ENCODE data around the gene SLC39A7. TPM values are rescaled to one million over a fixed set of nuclear protein-coding genes. Genes with fewer than 3 reads are reported as not detected.

SLC39A7 gene
- total and polyA plus RNA-seq, 8 donors, result 9.3 to 119 (median 61.2) TPM

DNA sequence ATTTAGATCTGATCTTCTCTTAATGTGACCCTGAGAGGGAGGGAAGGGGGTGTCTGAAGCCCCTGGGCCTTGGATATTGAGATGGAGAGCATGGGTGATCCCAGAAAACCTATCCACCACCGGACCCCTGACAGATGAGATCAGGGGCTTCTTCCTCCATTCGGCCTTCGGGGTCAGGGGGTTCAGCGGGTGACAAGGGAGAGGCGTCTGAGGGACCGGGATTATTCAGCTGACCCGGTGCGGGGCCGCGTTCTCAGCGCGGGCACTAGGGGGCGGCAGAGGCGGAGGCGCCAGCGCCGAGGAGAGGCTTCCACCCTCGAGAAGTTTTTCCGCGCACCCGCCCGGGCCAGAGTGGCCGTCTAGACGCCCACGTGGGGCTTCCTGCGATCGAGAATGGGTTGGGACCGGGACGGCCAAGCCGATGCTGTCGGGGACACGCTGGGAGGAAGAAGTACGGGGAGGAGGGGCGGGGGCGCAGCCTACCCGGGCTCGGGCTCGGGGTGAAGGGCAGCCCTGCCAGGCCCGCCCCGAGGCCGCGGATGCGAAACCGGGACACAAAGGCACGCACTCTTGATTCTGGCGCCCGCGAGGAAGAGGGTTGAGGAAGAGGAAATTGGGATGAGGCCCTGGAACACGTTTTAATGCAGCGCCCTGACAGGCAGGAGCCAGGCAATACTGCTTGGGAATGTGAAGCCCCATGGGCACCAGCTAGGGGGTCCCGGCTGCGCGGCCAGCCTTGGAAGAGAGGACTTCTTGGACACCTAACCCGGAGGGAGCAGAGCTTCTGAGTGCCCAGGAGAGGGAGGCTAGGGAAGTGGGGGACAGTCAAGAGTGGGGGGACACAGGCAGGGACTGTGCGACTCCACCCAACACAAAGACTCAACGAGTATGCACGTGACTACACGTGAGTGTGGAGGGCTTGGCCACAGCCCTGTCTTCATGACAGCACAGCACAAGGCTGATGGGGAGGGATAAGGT lies 39.0 kb upstream of the SLC39A7 start:
- 6 to 8% (median 7%) methylated on average over 54 to 58 of the region's 58 CpGs for WGBS, 5 donors
- Histone ChIP-seq H3K27ac (peak overlapping the region; percentile 37 to 75 (median 52)), H3K4me1 (peaks cover 14 to 21% (median 17%) of the 10 kb centered on the region in 4 donors), H3K36me3 (no peaks in the 10 kb centered on the region), H3K4me3 (peak overlapping the region; percentile 45 to 57 (median 54)), H3K27me3 (peaks cover 0 to 6% (median 0%) of the 10 kb centered on the region in 3 donors), H3K9me3 (no peaks in the 10 kb centered on the region)
- peak; percentile 81 to 88 for DNase-seq
- TF ChIP-seq, protein P1, sequence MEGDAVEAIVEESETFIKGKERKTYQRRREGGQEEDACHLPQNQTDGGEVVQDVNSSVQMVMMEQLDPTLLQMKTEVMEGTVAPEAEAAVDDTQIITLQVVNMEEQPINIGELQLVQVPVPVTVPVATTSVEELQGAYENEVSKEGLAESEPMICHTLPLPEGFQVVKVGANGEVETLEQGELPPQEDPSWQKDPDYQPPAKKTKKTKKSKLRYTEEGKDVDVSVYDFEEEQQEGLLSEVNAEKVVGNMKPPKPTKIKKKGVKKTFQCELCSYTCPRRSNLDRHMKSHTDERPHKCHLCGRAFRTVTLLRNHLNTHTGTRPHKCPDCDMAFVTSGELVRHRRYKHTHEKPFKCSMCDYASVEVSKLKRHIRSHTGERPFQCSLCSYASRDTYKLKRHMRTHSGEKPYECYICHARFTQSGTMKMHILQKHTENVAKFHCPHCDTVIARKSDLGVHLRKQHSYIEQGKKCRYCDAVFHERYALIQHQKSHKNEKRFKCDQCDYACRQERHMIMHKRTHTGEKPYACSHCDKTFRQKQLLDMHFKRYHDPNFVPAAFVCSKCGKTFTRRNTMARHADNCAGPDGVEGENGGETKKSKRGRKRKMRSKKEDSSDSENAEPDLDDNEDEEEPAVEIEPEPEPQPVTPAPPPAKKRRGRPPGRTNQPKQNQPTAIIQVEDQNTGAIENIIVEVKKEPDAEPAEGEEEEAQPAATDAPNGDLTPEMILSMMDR (IDR thresholded peaks at IDR 0.05), result peak in 5 of 7 experiments; percentile 81 to 97 (median 93)
- no peak for TF ChIP-seq EP300 (IDR thresholded peaks at IDR 0.05)
- peak in 2 of 3 donors; percentile 7 to 36 for TF ChIP-seq POLR2AphosphoS5 (IDR thresholded peaks at IDR 0.05)
- intact Hi-C loops (cut with DNase I; ENCODE audit: low total_unique reads), result loop anchor here (5.0 kb wide), 1 partner anchor 86 kb away; no protein-coding TSS in a partner anchor

- H3K27me3 ChIP-seq, result peaks cover 0 to 6% (median 0%) of the 10 kb centered on the region in 3 donors
- no peaks in the 10 kb centered on the region for H3K9me3 ChIP-seq
- no peaks in the 10 kb centered on the region for H3K36me3 ChIP-seq
- H3K4me3 ChIP-seq, result no peak overlapping the region
- 78 to 92% (median 81%) methylated on average over 9 to 10 of the region's 10 CpGs for WGBS, 5 donors
- peaks cover 14 to 21% (median 17%) of the 10 kb centered on the region in 4 donors for H3K4me1 ChIP-seq
- TF ChIP-seq, protein P1 (IDR thresholded peaks at IDR 0.05), result no peak
- TF ChIP-seq POLR2A (IDR thresholded peaks at IDR 0.05), result no peak
- TF ChIP-seq EP300 (IDR thresholded peaks at IDR 0.05), result no peak
- TF ChIP-seq POLR2AphosphoS5 (IDR thresholded peaks at IDR 0.05), result no peak
- H3K27ac ChIP-seq, result no peak overlapping the region
- no peak for DNase-seq
- intact Hi-C loops (cut with DNase I; ENCODE audit: low total_unique reads), result loop anchor here (5.0 kb wide), 1 partner anchor 84 kb away; no protein-coding TSS in a partner anchor
These were observed 37.1 kb upstream of the SLC39A7 start for GRCh38 chr6:33163540-33163939.

DNA sequence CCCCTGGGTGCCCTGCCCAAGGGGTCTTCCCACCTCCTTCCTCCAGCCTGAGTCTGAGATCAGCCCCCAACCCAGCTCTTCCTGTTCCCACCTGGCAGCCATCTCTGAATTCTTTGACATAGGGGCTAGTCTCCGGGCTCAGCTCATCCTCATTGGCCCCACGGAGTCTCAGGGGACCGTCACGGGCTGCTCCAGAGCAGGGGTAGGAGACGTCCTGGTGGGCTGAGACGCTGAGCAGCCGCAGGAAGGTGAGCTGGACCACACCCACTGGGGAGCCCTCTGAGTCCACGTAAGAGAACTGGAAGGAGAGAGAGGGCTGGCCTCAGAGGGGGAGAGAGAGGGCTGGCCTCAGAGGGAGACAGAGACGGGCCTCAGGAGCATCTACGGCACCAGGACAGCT lies 36.5 kb upstream of the SLC39A7 start:
- H3K27ac ChIP-seq, result no peak overlapping the region
- peaks cover 0 to 6% (median 0%) of the 10 kb centered on the region in 3 donors for H3K27me3 ChIP-seq
- 51 to 70% (median 59%) methylated on average over 10 of the region's 10 CpGs for WGBS, 5 donors
- intact Hi-C loops (cut with DNase I; ENCODE audit: low total_unique reads), result loop anchor here (5.0 kb wide), 1 partner anchor 83 kb away; no protein-coding TSS in a partner anchor
- DNase-seq, result no peak
- no peak for TF ChIP-seq POLR2AphosphoS5 (IDR thresholded peaks at IDR 0.05)
- no peak for TF ChIP-seq POLR2A (IDR thresholded peaks at IDR 0.05)
- H3K4me1 ChIP-seq, result peaks cover 14 to 21% (median 17%) of the 10 kb centered on the region in 4 donors
- no peak overlapping the region for H3K4me3 ChIP-seq
- H3K36me3 ChIP-seq, result no peaks in the 10 kb centered on the region
- no peaks in the 10 kb centered on the region for H3K9me3 ChIP-seq

DNA sequence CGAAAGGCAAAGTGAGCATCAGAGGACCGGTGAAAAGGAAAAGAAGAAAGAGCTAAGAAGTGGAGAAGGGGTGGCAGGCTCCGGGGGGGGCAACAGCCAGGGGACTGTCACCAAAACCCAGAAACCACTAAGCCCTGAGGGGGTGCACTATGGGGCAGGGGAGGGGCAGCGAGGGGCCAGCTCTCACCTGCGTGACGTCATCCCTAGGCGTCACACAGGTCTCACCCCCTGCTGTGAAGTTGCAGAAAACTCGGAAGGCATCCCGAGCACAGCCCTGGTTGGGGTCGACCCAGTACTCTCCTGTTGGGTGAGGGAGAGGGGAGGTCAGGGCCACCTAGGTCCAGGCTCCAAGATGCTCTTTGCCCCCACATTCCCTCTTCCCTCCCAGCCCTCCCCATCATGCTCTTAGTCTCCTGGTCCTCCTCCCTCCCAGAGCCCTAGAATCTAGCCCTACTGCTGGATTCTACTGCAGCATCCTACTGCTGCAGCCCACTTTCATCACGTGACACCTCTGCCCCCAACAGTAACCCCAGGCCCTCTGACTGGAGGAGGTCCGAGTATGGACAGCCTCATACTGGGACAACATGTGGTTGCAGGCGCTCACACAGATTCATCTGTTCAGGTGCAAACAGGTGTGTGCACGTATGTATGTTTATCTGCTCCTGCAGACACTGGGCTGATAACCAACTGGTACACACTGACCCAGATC lies 35.8 kb upstream of the SLC39A7 start:
- H3K36me3 ChIP-seq, result no peaks in the 10 kb centered on the region
- intact Hi-C loops (cut with DNase I; ENCODE audit: low total_unique reads), result loop anchor here (5.0 kb wide), 1 partner anchor 82 kb away; no protein-coding TSS in a partner anchor
- no peak for DNase-seq
- H3K9me3 ChIP-seq, result no peaks in the 10 kb centered on the region
- WGBS, 5 donors, result 54 to 67% (median 60%) methylated on average over 14 of the region's 14 CpGs
- TF ChIP-seq, protein P1 (IDR thresholded peaks at IDR 0.05), result no peak
- TF ChIP-seq EP300 (IDR thresholded peaks at IDR 0.05) (no peak), POLR2A (IDR thresholded peaks at IDR 0.05) (no peak), POLR2AphosphoS5 (IDR thresholded peaks at IDR 0.05) (no peak)
- peaks cover 14 to 21% (median 17%) of the 10 kb centered on the region in 4 donors for H3K4me1 ChIP-seq
- peaks cover 0 to 6% (median 0%) of the 10 kb centered on the region in 3 donors for H3K27me3 ChIP-seq
- H3K27ac ChIP-seq, result no peak overlapping the region
- no peak overlapping the region for H3K4me3 ChIP-seq

Data from stomach (tissue), 9 donors.